Measurements from ENCODE around the gene GALNT2. TPM values are rescaled to one million over a fixed set of nuclear protein-coding genes. Genes with fewer than 3 reads are reported as not detected.

GALNT2 gene
- total and polyA plus RNA-seq, 2 of the 13 experiments (the other 11 are each of a cell fraction or from before 2014, with no cell fraction given) = 39.3 to 39.6 TPM

- TF ChIP-seq DPF2 (CRISPR knock-in tag; IDR thresholded peaks at IDR 0.05; ENCODE audit: borderline replicate concordance, low read depth) = no peak
- TF ChIP-seq ZNF414 (CRISPR knock-in tag; IDR thresholded peaks at IDR 0.05) = no peak
- TF ChIP-seq, protein P1, sequence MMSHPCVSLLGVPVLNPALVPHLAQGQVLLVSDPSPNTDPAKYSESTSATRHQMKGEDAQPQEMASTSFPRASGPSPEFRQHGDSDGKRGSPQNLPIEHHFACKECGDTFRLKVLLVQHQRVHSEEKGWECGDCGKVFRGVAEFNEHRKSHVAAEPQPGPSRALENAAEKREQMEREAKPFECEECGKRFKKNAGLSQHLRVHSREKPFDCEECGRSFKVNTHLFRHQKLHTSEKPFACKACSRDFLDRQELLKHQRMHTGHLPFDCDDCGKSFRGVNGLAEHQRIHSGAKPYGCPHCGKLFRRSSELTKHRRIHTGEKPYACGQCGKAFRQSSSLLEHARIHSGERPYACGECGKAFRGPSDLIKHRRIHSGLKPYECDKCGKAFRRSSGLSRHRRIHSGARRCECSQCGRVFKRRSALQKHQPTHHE (CRISPR knock-in tag; IDR thresholded peaks at IDR 0.05; ENCODE audit: borderline replicate concordance) = no peak
- 0 out of 2 replicates have a peak, but pooled peaks have one; percentile 30 for TF ChIP-seq MXD4 (CRISPR knock-in tag; IDR thresholded peaks at IDR 0.05)
- no peak for TF ChIP-seq ZNF607 (CRISPR knock-in tag; IDR thresholded peaks at IDR 0.05; ENCODE audit: borderline replicate concordance)
- TF ChIP-seq HDAC6 (IDR thresholded peaks at IDR 0.05; ENCODE audit: low read depth, low read length) = no peak
- TF ChIP-seq ZBTB20 (CRISPR knock-in tag; IDR thresholded peaks at IDR 0.05; ENCODE audit: borderline replicate concordance, low read depth) = peak; percentile 74; the same call in 1 of the 2 replicates
- TF ChIP-seq HBP1 (CRISPR knock-in tag; IDR thresholded peaks at IDR 0.05; ENCODE audit: low read depth) = 0 out of 2 replicates have a peak, but pooled peaks have one; percentile 75
- TF ChIP-seq NR2F6 (IDR thresholded peaks at IDR 0.05) = peak; percentile 17; the same call in 1 of the 2 replicates
- TF ChIP-seq NR2F6 (CRISPR knock-in tag; IDR thresholded peaks at IDR 0.05) = no peak
- peak; percentile 80 for TF ChIP-seq SAP130 (CRISPR knock-in tag; IDR thresholded peaks at IDR 0.05; ENCODE audit: low read depth)
- TF ChIP-seq RNF2 (conservative IDR thresholded peaks at IDR 0.05; ENCODE audit: low read depth) = no peak
- TF ChIP-seq CENPBD1 (CRISPR knock-in tag; IDR thresholded peaks at IDR 0.05; ENCODE audit: borderline replicate concordance, low read depth) = no peak
- TF ChIP-seq ZNF878 (CRISPR knock-in tag; IDR thresholded peaks at IDR 0.05) = no peak
- no peak for TF ChIP-seq ZNF180 (CRISPR knock-in tag; IDR thresholded peaks at IDR 0.05; ENCODE audit: borderline replicate concordance, low read depth)
- TF ChIP-seq AKNA (CRISPR knock-in tag; IDR thresholded peaks at IDR 0.05; ENCODE audit: borderline replicate concordance) = no peak
- peak; percentile 82 for TF ChIP-seq SOX5 (CRISPR knock-in tag; IDR thresholded peaks at IDR 0.05; ENCODE audit: borderline replicate concordance)
- no peak for TF ChIP-seq SOX13 (IDR thresholded peaks at IDR 0.05)
- peak in 1 of 2 experiments; percentile 70; a peak in 2 of 4 replicates for TF ChIP-seq SOX13 (CRISPR knock-in tag; conservative IDR thresholded peaks at IDR 0.05 in 1 of 2, IDR thresholded peaks at IDR 0.05 in 1 of 2)
These were observed 119.2 kb downstream of the GALNT2 start (continued) for GRCh38 chr1:230186003-230186863.

All from HepG2 (cell line).